Measurements from ENCODE around the gene IFIH1.

IFIH1 gene

DNA sequence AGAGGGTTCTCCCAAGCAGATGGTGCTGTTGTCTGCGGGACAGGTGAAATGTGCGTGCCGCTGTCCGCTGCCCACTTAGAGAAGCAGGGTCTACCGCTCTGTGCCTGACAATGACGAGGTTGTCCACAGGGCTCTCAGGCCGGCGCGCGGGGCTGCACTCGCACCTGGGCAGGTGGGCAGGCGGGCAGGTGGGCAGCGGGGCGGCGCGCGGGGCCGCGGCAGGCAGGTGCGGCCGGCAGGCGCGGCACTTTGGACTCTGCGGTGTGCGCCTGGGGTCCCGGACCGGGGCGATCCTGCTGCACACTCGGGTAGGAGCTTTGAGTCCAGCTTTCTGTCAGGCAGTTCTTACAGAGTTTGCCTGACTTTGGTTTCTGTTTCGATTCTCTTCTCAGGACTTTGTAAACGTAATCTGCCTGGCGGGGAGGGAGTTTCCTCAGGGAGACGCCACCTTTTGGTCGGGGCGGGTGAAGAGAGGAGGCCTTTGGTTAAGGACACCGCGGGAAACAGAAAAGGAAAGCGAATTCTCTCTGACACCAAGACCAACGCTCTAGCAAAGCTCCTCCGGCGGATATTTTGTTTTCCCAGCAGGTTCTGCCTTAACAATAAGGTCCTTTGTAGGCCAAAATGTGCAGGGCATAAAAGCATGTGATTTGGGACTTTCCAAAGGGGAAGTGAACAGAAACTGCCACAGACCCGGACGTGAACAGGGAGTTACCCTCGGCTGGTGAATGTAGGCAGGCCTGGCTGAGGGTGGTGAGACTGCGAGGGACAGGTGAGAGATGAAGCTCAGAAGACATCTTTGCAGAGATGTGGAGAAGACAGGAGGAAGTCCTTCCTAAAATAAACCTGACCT, at the start of gene IFIH1:
Gene IFIH1, minus strand, starts transcription at position 357 of the 853 bp plus-strand sequence. CDS start 377 bp downstream, outside the sequence.
- no peak for TF ChIP-seq ZNF274 (IDR thresholded peaks at IDR 0.05; ENCODE audit: low read depth, low read length)
- peak within 1 kb of the TSS; percentile 92 for H3K4me3 ChIP-seq (ENCODE audit: low read length)

- H3K4me3 ChIP-seq (ENCODE audit: low read length), result no peak overlapping the region
- no peak for TF ChIP-seq ZNF274 (IDR thresholded peaks at IDR 0.05; ENCODE audit: low read depth, low read length)
These were observed 46.9 kb upstream of the IFIH1 start for GRCh38 chr2:162365392-162365791.

DNA sequence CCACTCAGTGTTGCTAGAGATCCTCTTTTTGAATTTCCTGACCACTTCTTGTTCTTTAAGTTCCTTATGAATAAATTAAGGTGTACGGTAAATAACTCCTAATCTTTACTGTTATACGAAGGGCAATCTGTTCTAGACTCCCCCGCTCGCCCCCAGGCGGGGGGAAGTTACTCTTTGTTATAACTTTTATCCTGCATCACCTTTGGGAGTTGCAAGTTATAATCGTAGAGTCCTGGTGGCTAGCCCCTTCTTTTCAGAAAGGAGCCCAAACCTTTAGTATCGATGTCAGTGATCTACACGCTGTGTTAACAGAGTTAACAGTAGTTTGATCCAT, 26.1 kb upstream of the IFIH1 start:
- peak overlapping the region; percentile 92 for H3K4me3 ChIP-seq (ENCODE audit: low read length)

GRCh38 chr2:162343824-162344616, 25.5 kb upstream of the IFIH1 start, which contains the start of gene GCA:
GCA (plus strand) TSS chr2:162344132; CDS start chr2:162344249, 117 bp downstream.
- TF ChIP-seq ZNF274 (IDR thresholded peaks at IDR 0.05; ENCODE audit: low read depth, low read length), result no peak
- peak within 1 kb of the TSS; percentile 92 for H3K4me3 ChIP-seq (ENCODE audit: low read length)

More for the DNA sequence above, 26.1 kb upstream of the IFIH1 start:
- TF ChIP-seq ZNF274 (IDR thresholded peaks at IDR 0.05; ENCODE audit: low read depth, low read length), result no peak

- no peak for TF ChIP-seq ZNF274 (IDR thresholded peaks at IDR 0.05; ENCODE audit: low read depth, low read length)
- H3K4me3 ChIP-seq (ENCODE audit: low read length), result peak overlapping the region; percentile 75
These were observed 25.0 kb upstream of the IFIH1 start for GRCh38 chr2:162343492-162343823.

DNA sequence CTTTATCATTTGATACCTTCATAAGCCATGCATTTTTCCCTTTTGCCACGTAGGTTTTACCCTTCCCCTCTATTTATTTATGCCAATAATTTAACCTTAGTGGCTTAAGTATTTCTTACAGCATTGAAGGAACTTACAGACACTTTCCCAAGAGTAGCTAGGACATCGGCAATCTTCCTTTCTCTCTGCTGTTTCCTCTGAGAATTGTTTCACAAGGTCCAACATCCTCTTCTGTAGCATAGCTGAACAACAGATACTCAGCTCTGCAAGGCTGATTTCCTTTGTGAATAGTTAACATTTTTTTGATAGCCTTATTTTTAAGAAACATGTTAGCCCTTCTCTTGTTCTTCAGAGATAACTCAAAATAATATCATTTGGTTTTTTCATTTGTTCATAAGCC, 24.4 kb upstream of the IFIH1 start:
- no peak for TF ChIP-seq ZNF274 (IDR thresholded peaks at IDR 0.05; ENCODE audit: low read depth, low read length)
- H3K4me3 ChIP-seq (ENCODE audit: low read length), result no peak overlapping the region

- no peak for TF ChIP-seq ZNF274 (IDR thresholded peaks at IDR 0.05; ENCODE audit: low read depth, low read length)
These were observed 23.8 kb upstream of the IFIH1 start for GRCh38 chr2:162342321-162342720.

DNA sequence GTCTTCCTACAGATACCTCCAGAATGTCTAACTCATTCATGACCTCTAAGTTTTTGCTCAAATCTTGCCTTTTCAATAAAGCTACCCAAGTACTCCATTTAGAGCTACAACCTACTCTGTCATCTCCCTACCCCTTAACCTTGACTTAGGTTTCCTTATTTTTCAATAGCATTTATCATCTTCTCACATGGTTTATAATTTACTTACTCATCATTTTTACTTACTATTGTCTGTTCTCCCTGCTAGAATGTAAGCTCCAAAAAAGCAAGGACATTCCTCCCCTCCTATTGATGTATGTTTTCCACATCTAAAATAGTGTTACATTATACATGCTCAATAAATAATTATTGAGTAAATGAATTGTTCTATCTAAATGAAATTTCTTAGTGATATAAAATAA, 22.3 kb upstream of the IFIH1 start:
- no peak for TF ChIP-seq ZNF274 (IDR thresholded peaks at IDR 0.05; ENCODE audit: low read depth, low read length)
- no peak overlapping the region for H3K4me3 ChIP-seq (ENCODE audit: low read length)

More at GRCh38 chr2:162342321-162342720, 23.8 kb upstream of the IFIH1 start:
- H3K4me3 ChIP-seq (ENCODE audit: low read length), result no peak overlapping the region

GRCh38 chr2:162337868-162338267, 19.4 kb upstream of the IFIH1 start:
- TF ChIP-seq ZNF274 (IDR thresholded peaks at IDR 0.05; ENCODE audit: low read depth, low read length), result no peak
- no peak overlapping the region for H3K4me3 ChIP-seq (ENCODE audit: low read length)

DNA sequence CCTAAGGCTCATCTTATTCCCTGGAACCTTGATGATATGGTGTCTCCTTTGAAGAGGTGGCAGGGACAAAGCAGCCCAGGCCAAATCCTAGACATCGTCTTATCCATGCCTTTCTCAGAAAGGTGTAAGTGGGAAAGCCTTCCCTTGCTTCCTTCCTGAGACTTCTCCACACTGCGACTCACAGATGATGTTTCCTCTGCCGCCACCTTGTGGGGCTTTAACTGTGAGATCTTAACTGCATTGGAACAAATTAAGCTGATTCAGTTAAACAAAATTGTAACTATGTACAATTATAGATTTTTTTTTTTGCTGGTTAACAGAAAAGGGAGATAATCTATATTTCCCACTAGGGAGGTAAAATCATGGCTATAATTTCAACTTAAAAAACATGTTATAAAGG, 15.5 kb upstream of the IFIH1 start:
- H3K4me3 ChIP-seq (ENCODE audit: low read length), result no peak overlapping the region
- TF ChIP-seq ZNF274 (IDR thresholded peaks at IDR 0.05; ENCODE audit: low read depth, low read length), result no peak

GRCh38 chr2:162330881-162331280, 12.4 kb upstream of the IFIH1 start:
- H3K4me3 ChIP-seq (ENCODE audit: low read length), result no peak overlapping the region
- no peak for TF ChIP-seq ZNF274 (IDR thresholded peaks at IDR 0.05; ENCODE audit: low read depth, low read length)

- H3K4me3 ChIP-seq (ENCODE audit: low read length), result peak overlapping the region; percentile 65; the same call in 1 of the 2 replicates
- no peak for TF ChIP-seq ZNF274 (IDR thresholded peaks at IDR 0.05; ENCODE audit: low read depth, low read length)
These were observed 10.1 kb upstream of the IFIH1 start for GRCh38 chr2:162328424-162329157.

GRCh38 chr2:162327806-162328205, 9.3 kb upstream of the IFIH1 start:
- H3K4me3 ChIP-seq (ENCODE audit: low read length), result peak overlapping the region; percentile 65; the same call in 1 of the 2 replicates
- no peak for TF ChIP-seq ZNF274 (IDR thresholded peaks at IDR 0.05; ENCODE audit: low read depth, low read length)

DNA sequence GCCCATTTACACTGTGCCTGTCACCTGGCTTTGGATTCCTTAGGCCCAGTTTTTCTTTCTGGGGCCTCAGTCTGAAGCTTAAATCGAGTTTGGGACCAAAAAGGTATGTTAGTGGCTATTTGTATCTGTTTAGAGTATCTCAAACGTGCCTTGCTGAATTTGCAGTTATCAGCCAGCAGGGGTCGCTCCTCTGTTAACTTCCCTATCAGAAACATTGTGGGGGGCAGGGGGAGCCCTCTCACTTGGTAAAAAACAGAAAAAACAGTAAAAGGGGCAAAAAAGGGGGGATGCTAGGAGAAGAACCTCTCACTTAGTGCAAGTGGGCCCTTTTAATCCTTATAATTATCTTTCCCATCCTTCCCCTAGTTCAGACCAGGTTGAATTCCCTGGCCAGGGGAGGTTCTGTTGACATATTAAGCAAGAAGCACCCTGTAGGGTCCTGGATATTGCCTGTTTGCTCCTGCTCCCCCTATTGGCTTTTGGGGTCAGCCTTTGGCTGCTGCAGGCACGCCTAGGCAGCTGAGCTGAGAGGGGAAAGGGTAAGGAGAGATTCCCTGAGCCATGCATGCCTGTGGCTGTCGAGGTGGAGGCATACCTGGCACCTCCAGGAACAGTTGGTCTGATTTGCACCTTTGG, 8.8 kb upstream of the IFIH1 start:
- no peak overlapping the region for H3K4me3 ChIP-seq (ENCODE audit: low read length)
- no peak for TF ChIP-seq ZNF274 (IDR thresholded peaks at IDR 0.05; ENCODE audit: low read depth, low read length)
